GM10266 (cell line): ENCODE data around the gene EFCAB8.

Source experiments
- DNase-seq: peaks from one replicate; pipeline ENCODE4 v3.0.0; 2012; ENCODE audit errors: extremely low spot score
- CTCF ChIP-seq: IDR thresholded peaks from 2 replicates; pipeline ENCODE4 v1.5.1; 2012; ENCODE audit warnings: mild to moderate bottlenecking, low read depth; ENCODE audit not compliant: control insufficient read depth, insufficient read depth; ENCODE audit errors: missing control alignments

Gene EFCAB8

GRCh38 chr20:32909896-32910571 lies 51.3 kb downstream of the EFCAB8 start:
- TF ChIP-seq CTCF = no peak
- no peak for DNase-seq

GRCh38 chr20:32911355-32911754 lies 52.6 kb downstream of the EFCAB8 start:
- no peak for TF ChIP-seq CTCF
- DNase-seq = no peak

- no peak for TF ChIP-seq CTCF
- no peak for DNase-seq
These were observed 54.0 kb downstream of the EFCAB8 start for GRCh38 chr20:32912688-32913087.

GRCh38 chr20:32914031-32914430 lies 55.3 kb downstream of the EFCAB8 start:
- no peak for TF ChIP-seq CTCF
- no peak for DNase-seq

GRCh38 chr20:32917191-32917950 lies 58.6 kb downstream of the EFCAB8 start:
- no peak for DNase-seq
- no peak for TF ChIP-seq CTCF

- no peak for DNase-seq
- TF ChIP-seq CTCF = no peak
These were observed 59.6 kb downstream of the EFCAB8 start for GRCh38 chr20:32918296-32918695.

- DNase-seq = no peak
- no peak for TF ChIP-seq CTCF
These were observed 60.0 kb downstream of the EFCAB8 start for GRCh38 chr20:32918751-32919150.
